ENCODE measurements around the gene RNF150.

- TF ChIP-seq CTCF (IDR thresholded peaks at IDR 0.05) (no peak), POLR2A (IDR thresholded peaks at IDR 0.05) (no peak)
Measured at GRCh38 chr4:140926672-140927071, 206.6 kb downstream of the RNF150 start.

All from uterus (tissue), 2 donors.